ENCODE results near the gene PDE2A.

PDE2A gene

GRCh38 chr11:72704028-72704782 lies 30.0 kb upstream of the PDE2A start:
- no peak for DNase-seq

- DNase-seq, result peak; percentile 76
These were observed 29.2 kb upstream of the PDE2A start for GRCh38 chr11:72703267-72704008.

DNA sequence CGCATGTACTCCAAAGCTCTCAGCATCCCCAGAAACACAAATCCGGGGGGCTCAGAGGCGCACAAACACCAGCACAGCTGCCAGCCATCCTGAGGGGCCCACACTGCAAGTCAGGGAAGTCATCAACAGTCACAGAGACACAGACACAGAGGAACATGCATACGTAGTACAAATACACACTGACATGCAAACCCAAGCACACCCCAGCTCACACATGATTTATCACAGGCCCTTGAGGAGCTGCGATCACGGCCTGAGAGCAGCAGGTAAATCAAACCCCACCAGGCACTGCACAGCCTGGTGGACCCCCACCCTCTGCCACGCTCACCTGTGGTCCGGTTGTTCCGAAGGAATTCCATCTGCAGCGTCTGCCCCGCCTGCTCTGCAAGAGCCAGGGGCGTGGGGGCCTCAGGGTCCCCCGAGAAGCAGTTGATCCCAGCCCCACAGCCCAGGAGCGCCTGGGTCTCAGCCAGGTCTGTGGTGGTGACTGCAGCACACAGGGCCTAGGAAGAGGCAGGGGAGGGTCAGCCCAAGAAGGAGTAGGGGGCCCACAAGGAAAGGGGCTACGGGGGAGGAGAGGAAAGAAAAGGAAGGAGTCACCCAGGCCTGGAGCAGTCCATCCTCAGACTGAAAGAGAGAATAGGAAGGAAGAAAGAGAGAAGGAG lies 28.5 kb upstream of the PDE2A start:
- no peak for DNase-seq

DNA sequence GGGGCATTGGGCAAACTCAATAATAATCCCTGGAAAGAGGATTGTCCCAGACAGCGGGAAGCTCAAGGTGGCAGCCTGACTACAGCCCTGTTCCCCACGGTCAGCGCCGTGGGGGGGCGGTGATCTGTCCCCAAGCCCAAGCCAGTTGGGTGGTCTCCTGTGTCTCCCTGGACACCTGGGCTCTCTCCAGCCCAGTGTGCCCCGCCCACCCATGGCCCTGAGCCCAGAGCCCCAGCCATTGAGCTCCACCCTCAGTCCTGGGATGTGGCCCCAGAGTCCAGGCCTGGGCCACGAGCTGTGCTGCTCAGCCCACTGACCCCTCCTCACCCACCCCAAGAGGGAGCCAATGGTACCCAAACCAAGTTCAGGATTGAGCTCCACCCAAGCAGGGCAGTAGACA lies 27.9 kb upstream of the PDE2A start:
- DNase-seq, result no peak

GRCh38 chr11:72701466-72701865 lies 27.2 kb upstream of the PDE2A start:
- no peak for DNase-seq

- no peak for DNase-seq
These were observed 25.9 kb upstream of the PDE2A start for GRCh38 chr11:72700146-72700545.

DNA sequence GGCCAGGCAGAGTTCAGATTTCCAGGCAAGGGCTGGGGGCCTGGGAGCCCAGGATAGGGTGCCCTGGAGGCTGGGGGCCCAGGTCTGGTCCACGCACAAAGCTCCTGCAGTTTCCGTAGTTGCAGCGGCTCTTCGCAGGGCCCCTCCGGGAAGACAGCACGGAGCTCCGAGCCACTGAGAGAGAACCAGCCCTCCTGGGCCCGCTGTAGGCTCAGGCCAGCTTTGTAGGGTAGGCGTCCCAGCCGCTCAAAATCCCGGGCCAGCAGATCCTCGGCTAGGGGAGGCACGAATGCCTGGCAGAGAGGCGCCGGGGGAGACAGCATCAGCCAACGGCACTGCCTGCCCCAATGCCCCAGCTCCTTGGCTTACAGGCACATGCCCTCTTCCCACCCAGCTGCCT lies 23.6 kb upstream of the PDE2A start:
- no peak for DNase-seq

DNA sequence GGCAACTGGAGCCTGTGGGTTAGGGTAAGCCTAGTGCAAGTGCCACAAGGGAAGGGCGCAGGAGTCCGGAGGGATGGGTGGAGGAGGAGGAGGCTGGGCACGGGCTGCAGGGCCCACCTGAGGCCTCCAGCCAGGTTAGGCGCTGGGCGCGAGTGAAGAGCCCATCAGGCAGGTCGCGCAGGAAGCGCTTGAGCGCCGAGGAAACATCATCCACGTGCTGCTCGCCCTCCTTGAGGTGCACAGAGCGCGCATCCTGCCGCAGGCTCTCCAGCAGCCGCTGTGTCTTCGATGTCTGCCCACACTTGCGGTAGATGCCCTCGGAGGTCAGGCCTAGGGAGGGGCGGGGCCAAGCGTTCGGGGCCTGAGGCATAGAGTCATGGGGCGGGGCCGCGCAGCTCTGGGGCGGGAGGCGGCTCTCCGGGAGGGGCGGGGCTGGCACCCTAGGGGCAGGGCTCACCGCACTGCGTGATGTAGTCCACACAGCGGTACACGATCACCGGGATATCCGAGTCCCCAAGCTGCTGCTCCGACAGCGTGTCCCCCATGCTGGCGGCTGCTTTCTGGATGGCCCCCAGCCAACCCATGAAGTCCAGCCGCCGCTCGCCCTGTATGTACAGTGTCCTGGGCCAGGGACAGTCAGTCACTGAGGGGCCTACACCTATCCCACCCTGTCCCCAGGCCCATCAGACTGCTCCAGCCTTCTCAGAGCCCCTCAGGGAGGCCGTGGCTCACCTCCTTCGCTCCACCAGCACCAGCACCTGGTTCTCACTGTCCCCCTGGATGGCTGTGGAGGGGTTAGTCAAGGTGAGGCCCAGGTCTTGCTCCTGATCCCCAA lies 22.9 kb upstream of the PDE2A start:
- no peak for DNase-seq

- no peak for DNase-seq
These were observed 21.1 kb upstream of the PDE2A start for GRCh38 chr11:72695354-72695753.

DNA sequence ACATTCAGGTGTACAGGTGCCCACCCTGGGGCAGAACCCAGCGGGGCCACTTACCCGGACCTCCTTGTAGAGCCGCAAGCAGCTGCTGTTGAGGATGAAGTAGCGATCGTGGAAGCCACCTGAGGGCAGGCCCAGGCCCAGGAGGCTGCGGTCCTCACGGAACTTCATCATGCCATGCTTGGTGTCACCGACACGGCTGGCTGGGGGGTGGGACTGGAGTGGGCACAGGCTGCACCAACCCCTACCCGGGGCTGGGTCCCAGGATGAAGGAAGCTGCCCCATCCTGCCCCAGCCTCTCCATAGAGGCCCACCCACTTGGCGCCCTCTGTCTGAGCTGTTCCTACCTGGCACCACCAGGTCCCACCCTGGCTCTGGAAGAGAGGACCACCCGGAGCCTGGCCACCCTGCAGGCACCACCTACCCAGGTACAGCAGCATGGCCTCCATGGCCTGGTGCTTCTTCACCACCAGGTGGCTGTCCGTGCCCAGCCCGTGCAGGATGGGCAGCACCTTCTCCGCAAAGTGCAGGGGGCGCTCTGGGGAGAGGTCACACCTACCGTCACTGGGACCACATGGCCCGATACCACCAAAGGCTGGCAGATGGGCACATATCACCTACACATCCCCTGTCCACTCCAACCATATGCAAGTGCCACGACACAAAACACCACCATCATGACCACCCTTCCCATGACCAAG lies 19.2 kb upstream of the PDE2A start:
- no peak for DNase-seq

DNA sequence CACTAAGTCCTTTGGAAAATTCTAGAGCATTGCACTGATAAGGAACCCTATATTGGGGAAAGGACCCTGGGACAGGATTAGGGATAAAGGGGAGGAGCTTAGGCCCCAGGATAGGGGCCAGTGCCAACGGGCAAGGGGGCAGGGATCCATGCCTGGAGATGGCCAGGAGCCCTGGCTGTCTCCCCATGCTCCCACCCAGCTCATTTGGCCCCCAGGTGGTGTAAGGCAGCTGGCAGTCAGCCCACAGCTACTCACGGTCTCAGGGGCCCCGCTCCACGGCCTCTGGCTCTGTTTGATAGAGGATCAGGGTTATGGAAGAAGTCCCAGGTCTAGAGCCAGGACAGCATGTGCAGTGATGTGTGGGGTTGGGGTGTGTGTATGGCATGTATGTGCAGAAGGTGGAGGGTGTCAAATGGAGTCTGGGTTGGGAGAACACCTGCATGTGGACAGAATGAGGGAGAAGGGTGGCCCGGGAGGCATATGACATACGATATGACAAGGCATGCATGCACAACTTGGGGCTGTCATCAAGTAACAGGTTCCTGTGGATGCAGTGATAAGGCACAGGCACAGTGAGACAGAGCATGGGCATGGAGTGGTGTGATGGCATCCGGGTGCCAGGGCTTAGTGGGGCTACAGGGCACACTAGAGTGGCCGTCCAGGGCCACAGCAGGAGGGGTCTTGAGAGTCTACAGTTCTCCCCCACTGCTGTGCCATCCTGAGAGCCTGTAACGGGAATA lies 18.4 kb upstream of the PDE2A start:
- DNase-seq, result no peak

DNA sequence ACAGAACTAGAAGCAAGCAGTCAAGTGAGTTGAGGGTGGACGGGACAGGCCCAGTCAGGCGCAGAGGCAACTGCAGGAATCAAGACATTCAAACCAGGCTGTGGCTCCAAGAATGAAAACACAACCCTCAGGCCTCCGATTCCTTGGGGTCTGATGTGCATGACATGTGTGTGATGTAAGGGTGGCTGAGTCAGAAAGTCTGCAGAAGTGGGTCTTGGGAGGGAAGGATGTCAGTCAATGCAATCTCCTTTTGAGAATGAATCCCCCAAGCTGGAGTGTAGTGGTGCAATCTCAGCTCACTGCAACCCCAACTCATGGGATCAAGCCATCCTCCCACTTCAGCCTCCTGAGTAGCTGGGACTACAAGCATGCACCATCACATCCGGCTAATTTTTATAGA lies 15.9 kb upstream of the PDE2A start:
- no peak for DNase-seq

- DNase-seq, result no peak
These were observed 14.7 kb upstream of the PDE2A start for GRCh38 chr11:72688929-72689328.

DNA sequence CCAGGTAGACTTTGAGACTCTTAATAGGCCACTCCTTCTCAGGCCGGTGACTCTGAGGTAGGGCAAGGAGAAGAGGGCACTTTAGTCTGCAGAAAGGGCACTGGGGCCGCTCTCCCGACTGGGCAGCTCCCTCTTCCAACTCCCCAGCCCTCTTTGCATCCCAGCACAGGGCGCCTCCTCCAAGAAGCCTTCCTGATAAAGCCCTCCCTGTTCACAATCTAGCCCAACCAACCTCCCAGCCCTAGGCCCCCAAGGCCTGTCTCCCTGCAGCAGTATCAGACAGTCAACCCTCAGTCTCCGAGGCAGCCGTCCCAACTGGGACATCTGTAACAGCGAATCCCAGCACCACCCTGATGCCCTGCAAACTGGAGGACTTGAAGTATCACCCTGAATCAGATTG lies 14.3 kb upstream of the PDE2A start:
- no peak for DNase-seq

DNA sequence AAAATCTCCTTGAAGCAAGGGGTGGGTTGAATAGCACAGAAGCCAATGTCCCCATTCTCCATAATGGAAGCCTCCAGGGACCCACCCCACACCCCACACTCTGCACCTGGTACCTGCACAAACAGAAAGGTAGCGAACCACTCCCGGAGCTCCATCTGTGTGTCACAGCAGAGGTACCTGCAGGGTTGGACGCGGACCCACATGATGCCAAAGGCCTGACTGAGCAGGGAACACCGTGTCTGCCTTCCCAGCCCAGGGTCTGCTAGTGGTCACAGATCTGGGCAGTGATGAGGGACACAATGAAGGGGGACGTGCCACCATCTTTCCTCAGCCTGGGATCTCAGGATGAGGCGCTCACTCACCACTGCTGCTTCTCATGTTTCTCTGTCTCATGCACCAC lies 13.1 kb upstream of the PDE2A start:
- no peak for DNase-seq

DNA sequence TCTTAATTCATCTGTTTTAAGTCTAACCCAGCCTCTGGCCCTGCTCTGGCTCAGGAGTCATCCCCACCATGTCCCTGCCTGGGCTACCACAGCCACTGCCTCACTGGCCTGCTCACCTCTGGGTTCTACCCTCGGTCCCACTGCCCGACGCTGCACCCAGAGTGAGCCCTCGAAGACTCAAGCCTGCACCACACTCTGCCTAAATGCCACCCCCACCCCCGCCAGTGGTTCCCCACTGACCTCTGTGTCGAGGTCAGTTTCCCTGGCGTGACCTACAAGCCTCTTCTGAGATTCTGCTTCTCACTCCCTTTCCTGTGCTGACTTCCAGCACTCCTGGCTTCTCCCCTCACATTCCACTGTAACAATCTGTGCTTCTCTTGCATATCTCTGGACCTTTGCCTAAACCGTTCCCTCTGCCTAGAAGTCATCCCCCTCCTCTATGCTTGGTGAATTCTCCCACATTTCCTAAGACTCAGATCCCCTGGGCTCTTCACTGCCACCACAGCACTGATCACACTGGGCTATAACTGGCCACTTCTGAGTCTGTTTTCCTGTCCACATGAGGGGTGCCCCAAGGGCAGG lies 12.5 kb upstream of the PDE2A start:
- DNase-seq, result no peak

GRCh38 chr11:72685560-72686480 lies 11.6 kb upstream of the PDE2A start:
- no peak for DNase-seq

DNA sequence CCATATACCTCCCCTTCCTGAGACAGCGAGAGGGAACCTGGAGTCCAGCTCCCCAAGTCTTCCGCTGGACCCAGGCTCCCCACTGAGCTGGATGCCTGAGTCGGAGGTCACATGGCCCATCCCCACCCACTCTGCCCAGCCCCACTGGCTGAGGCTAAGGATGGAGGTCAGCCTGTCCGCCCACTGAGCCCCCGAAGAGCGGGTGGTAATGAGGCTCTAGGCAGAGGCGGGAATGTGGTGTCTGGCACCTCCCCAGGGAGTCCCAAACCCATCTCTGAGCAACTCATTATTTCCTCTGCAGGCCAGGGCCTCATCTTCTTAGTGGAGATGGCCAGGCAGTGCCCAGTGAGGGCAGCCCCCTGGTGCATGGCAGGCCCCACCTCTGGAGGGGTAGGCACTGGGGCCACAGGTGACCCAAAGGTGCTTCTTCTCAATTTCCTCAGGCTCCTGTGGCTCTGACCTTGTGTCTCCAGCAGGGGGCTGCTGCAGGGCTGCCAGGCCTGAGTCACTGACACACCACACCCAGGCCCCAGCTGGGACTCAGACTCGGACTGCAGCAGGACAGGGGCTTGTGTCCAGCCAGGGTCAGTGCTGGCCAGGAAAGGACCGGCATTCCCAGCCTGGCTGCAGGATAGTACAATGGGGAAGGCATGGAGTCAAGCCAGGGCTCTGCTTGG lies 10.2 kb upstream of the PDE2A start:
- DNase-seq, result no peak

DNA sequence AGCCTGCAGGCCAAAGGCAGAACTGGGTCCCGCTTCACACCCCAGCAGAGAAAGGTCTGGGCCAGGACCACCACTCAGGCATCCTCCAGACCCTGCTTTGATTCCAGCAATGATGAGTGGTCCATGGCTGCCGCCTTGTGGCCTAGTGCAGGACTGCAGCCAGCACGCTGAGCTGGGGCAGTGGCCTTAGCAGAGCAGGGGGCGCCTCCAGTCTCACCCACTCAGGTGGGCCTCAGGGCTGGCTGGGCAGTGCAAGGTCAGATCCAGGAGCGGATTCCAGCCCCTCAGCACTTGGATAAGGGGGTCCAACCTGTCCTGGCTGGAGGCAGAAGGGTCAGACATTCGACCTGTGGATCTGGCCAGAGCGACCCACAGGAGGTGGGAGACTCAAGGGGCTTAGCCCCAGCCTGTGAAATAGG lies 9.6 kb upstream of the PDE2A start:
- DNase-seq, result peak; percentile 90

- DNase-seq, result no peak
These were observed 8.6 kb upstream of the PDE2A start for GRCh38 chr11:72682858-72683243.
